Spleen (tissue), 7 donors: ENCODE data around the gene CILP.

ENCODE experiments used
- POLR2A ChIP-seq, 3 donors: fragments of 450-650 bp; IDR thresholded peaks; one replicate each; pipeline ENCODE4 v1.5.1; 2017; ENCODE audit warnings: antibody characterized with exemption in 3 of 3, mild to moderate bottlenecking in 1 of 3
- TF ChIP-seq, protein P1 (sequence below), 11 experiments: fragments of 200-600 bp in 7 of 11; fragments of 450-650 bp in 4 of 11; sonication (generic) in 4 of 11; IDR thresholded peaks in 8 of 11; conservative IDR thresholded peaks in 3 of 11; 1 replicate in 7 of 11; 2 replicates in 4 of 11; pipeline versions ENCODE4 v1.4.0 to v1.8.0; 2016 to 2021; ENCODE audit warnings: antibody characterized with exemption in 11 of 11, inconsistent platforms in 4 of 11, mild to moderate bottlenecking in 1 of 11
- donor health status: DM: no; HTN: no; CAD: no; lungs with moderate emphysema.
- donor health status: DM: no; HTN: no; CAD: no.
- donor health status: DM: no; HTN: no; CAD: no.

DNA sequence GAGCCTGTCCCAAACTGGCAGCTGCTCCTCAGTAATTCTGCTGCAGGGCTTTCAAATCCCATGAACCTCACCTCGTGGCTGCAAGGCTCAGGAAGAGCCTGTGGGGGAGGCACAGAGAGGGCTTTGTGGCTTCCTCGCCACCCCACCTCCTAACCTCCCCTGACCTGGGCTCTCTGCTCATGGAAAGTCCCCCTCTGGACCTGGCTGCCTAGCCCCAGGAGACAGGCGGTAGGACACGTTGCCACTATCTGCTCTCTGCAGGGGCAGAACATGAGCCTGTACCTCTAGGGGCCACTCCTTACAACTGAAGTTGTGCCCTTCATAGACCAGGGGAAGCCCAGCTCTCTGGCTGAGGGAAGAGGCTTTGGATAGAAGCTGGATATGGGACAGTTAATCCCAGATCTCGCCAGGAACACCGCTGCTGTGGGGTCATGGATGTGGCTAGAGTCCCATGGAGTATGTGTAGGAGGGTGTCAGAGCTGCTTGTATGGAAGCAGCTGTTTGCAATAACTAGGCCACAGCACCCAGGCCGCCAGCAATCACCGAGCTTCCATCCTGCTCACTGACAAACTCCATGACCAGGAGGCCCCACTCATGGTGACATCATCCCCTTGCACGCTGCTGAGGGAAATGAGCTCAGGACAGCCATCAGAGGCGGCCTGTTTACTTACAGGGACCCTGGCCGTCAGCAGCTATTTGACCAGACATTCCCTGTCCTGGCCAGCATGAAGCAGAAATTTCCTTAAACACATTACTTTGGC lies 34.0 kb upstream of the CILP start:
- TF ChIP-seq, protein P1, sequence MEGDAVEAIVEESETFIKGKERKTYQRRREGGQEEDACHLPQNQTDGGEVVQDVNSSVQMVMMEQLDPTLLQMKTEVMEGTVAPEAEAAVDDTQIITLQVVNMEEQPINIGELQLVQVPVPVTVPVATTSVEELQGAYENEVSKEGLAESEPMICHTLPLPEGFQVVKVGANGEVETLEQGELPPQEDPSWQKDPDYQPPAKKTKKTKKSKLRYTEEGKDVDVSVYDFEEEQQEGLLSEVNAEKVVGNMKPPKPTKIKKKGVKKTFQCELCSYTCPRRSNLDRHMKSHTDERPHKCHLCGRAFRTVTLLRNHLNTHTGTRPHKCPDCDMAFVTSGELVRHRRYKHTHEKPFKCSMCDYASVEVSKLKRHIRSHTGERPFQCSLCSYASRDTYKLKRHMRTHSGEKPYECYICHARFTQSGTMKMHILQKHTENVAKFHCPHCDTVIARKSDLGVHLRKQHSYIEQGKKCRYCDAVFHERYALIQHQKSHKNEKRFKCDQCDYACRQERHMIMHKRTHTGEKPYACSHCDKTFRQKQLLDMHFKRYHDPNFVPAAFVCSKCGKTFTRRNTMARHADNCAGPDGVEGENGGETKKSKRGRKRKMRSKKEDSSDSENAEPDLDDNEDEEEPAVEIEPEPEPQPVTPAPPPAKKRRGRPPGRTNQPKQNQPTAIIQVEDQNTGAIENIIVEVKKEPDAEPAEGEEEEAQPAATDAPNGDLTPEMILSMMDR (IDR thresholded peaks at IDR 0.05 in 8 of 11, conservative IDR thresholded peaks at IDR 0.05 in 3 of 11), result no peak
- no peak for TF ChIP-seq POLR2A (IDR thresholded peaks at IDR 0.05)
